GM19193 (cell line): ENCODE data around the gene MAP4K5.

ENCODE experiments used
- POLR2A ChIP-seq: IDR thresholded peaks from 4 replicates; pipeline ENCODE4 v1.6.1; 2011; ENCODE audit not compliant: insufficient read depth, insufficient read length; ENCODE audit errors: extremely low read depth

MAP4K5 gene

GRCh38 chr14:50379563-50379962, 152.8 kb downstream of the MAP4K5 start:
- no peak for TF ChIP-seq POLR2A

- no peak for TF ChIP-seq POLR2A
These were observed 154.8 kb downstream of the MAP4K5 start for GRCh38 chr14:50377550-50378085.

DNA sequence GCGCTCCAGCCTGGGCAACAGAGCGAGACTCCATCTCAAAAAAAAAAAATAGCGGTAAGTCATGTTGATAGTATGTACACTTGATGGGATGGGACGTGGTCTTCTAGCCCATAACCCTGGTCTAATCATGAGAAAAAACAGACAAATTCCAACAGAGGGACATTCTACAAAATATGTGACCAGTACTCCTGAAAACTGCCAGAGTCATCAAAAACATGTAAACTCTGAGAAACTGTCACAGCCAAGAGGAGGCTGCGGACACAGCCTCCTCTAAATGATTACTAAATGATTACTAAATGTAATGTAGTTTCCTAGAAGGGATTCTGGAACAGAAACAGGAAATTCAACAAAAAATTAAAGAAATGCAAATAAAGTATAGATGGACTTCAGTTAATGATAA, 156.6 kb downstream of the MAP4K5 start:
- TF ChIP-seq POLR2A: no peak

- no peak for TF ChIP-seq POLR2A
These were observed 158.4 kb downstream of the MAP4K5 start for GRCh38 chr14:50373959-50374358.

GRCh38 chr14:50371546-50371945, 160.8 kb downstream of the MAP4K5 start:
- no peak for TF ChIP-seq POLR2A
